Astrocyte (in vitro differentiated cells and primary cell): Measurements from ENCODE around the gene ECE2.

Experiments used
- CTCF ChIP-seq: IDR thresholded peaks from 2 replicates; pipeline ENCODE4 v1.5.1; 2011; ENCODE audit warnings: low read depth, mild to moderate bottlenecking, inconsistent platforms, low read length, moderate library complexity; ENCODE audit not compliant: insufficient read depth
- EZH2 ChIP-seq: IDR thresholded peaks from 2 replicates; pipeline ENCODE4 v1.6.1; 2012; ENCODE audit warnings: mild to moderate bottlenecking, low read length, inconsistent platforms; ENCODE audit not compliant: insufficient read depth

- TF ChIP-seq CTCF (no peak), EZH2 (peak; percentile 97)
Observed at GRCh38 chr3:184230603-184231528, 45.0 kb upstream of the ECE2 start.
